B cell (primary cell): Measurements from ENCODE around the gene ESR2. TPM values are rescaled to one million over a fixed set of nuclear protein-coding genes. Genes with fewer than 3 reads are reported as not detected.

ENCODE experiments used
- ATAC-seq: fragments of 200-7000 bp; cut with Tn5 transposase; one replicate; pipeline ENCODE4 v1.10.0; 2021; ENCODE audit warnings: low read depth, mild to moderate bottlenecking, moderate number of reproducible peaks, moderate library complexity
- CTCF ChIA-PET: fragments of 350-600 bp; sonication (Branson Sonifier 250); formaldehyde crosslinking; loops from one replicate; lab custom pipeline; 2021; ENCODE audit warnings: antibody characterized with exemption, inconsistent platforms; lab: Charles Lee
- POLR2A ChIA-PET: fragments of 350-600 bp; sonication (Branson Sonifier 250); formaldehyde crosslinking; loops from one replicate; lab custom pipeline; 2021; ENCODE audit warnings: antibody characterized with exemption; lab: Charles Lee
- DNase-seq: peaks from one replicate; pipeline ENCODE4 v3.0.0; 2013
- H2AFZ ChIP-seq: 2 replicates; pipeline ENCODE4 v1.6.1; 2012; ENCODE audit warnings: mild to moderate bottlenecking, low read depth, low read length; ENCODE audit not compliant: insufficient read depth, poor library complexity, severe bottlenecking
- H3K27ac ChIP-seq, 2 donors: 1 replicate in 1 of 2; 2 replicates in 1 of 2; pipeline ENCODE4 v1.5.1; 2012 to 2013; ENCODE audit warnings: low read length in 2 of 2, mild to moderate bottlenecking in 2 of 2, moderate library complexity in 1 of 2
- H3K27me3 ChIP-seq, 4 experiments: fragments of 200-600 bp in 1 of 4; sonication (generic) in 1 of 4; replicated peaks in 1 of 4; 1 replicate in 2 of 4; 2 replicates in 2 of 4; pipeline versions ENCODE4 v1.6.1 to v1.7.0; 2013 to 2016; ENCODE audit warnings: low read length in 3 of 4, mild to moderate bottlenecking in 2 of 4, mixed read lengths in 1 of 4, moderate library complexity in 1 of 4; ENCODE audit not compliant: insufficient read depth in 4 of 4, control insufficient read depth in 3 of 4; ENCODE audit errors: control extremely low read depth in 1 of 4
- H3K36me3 ChIP-seq, 2 experiments: replicated peaks in 1 of 2; 1 replicate in 1 of 2; 2 replicates in 1 of 2; pipeline versions ENCODE4 v1.6.1 to v1.7.1; 2013; ENCODE audit warnings: low read length in 1 of 2; ENCODE audit not compliant: insufficient read depth in 2 of 2, control insufficient read depth in 1 of 2; ENCODE audit errors: control extremely low read depth in 1 of 2, extremely low read depth in 1 of 2
- H3K4me1 ChIP-seq, 2 donors: fragments of 200-600 bp in 1 of 2; sonication (generic) in 1 of 2; 1 replicate in 1 of 2; 2 replicates in 1 of 2; pipeline versions ENCODE4 v1.5.1 to v1.6.1; 2013 to 2017; ENCODE audit warnings: low read length in 2 of 2; ENCODE audit not compliant: control insufficient read depth in 2 of 2, insufficient read depth in 2 of 2
- H3K4me2 ChIP-seq: replicated peaks from 2 replicates; pipeline ENCODE3; 2012; ENCODE audit warnings: mild to moderate bottlenecking, low read depth, low read length; ENCODE audit not compliant: poor library complexity, severe bottlenecking
- H3K4me3 ChIP-seq, 5 experiments: fragments of 200-600 bp in 1 of 5; sonication (generic) in 1 of 5; 1 replicate in 3 of 5; 2 replicates in 2 of 5; pipeline versions ENCODE4 v1.5.1 to v1.7.0; 2011 to 2016; ENCODE audit warnings: low read length in 4 of 5, mild to moderate bottlenecking in 4 of 5, low read depth in 2 of 5, control low read depth in 1 of 5, moderate library complexity in 1 of 5; ENCODE audit not compliant: insufficient read depth in 1 of 5; ENCODE audit errors: control extremely low read depth in 1 of 5, extremely low read depth in 1 of 5
- H3K79me2 ChIP-seq: fragments of 200-600 bp; sonication (generic); one replicate; pipeline ENCODE4 v1.6.0; 2016; ENCODE audit warnings: low read length; ENCODE audit not compliant: control insufficient read depth, insufficient read depth
- H3K9ac ChIP-seq: fragments of 200-600 bp; sonication (generic); 2 replicates; pipeline ENCODE4 v1.6.1; 2017; ENCODE audit warnings: mild to moderate bottlenecking, low read length, moderate library complexity
- H3K9me3 ChIP-seq, 3 donors: one replicate each; pipeline versions ENCODE4 v1.6.1 to v1.7.1; 2013; ENCODE audit warnings: low read length in 2 of 3; ENCODE audit not compliant: control insufficient read depth in 2 of 3, insufficient read depth in 1 of 3; ENCODE audit errors: control extremely low read depth in 1 of 3
- H4K20me1 ChIP-seq: 2 replicates; pipeline ENCODE4 v1.6.0; 2012; ENCODE audit warnings: mild to moderate bottlenecking, low read length; ENCODE audit not compliant: insufficient read depth, control insufficient read depth, poor library complexity, severe bottlenecking
- H3K27ac Mint-ChIP-seq: one replicate; pipeline ENCODE4 v1.8.0; 2021; ENCODE audit warnings: mixed read lengths
- H3K27me3 Mint-ChIP-seq: one replicate; pipeline ENCODE4 v1.8.0; 2021; ENCODE audit warnings: mixed read lengths
- H3K4me1 Mint-ChIP-seq: one replicate; pipeline ENCODE4 v1.8.0; 2021; ENCODE audit warnings: mixed read lengths
- H3K4me3 Mint-ChIP-seq: one replicate; pipeline ENCODE4 v1.8.0; 2021; ENCODE audit warnings: mixed read lengths
- H3K9me3 Mint-ChIP-seq: one replicate; pipeline ENCODE4 v1.8.0; 2022; ENCODE audit warnings: mixed read lengths; ENCODE audit not compliant: insufficient read depth
- CTCF ChIP-seq: fragments of 200-600 bp; IDR thresholded peaks from one replicate; pipeline ENCODE4 v1.8.0; 2022; ENCODE audit warnings: antibody characterized with exemption, mild to moderate bottlenecking
- EZH2 ChIP-seq: IDR thresholded peaks from 2 replicates; pipeline ENCODE4 v1.6.1; 2012; ENCODE audit warnings: borderline replicate concordance, low read depth, mild to moderate bottlenecking, moderate library complexity, low read length; ENCODE audit not compliant: insufficient read depth, poor library complexity, severe bottlenecking
- WGBS: methylation state at CpG from one replicate; pipeline ENCODE4 v1.1.5; 2013; ENCODE audit warnings: missing lambda C conversion rate; ENCODE audit not compliant: insufficient coverage; 5-methylcytosine and 5-hydroxymethylcytosine counted together
- intact Hi-C: fragments of 100-400 bp; cut with micrococcal nuclease; formaldehyde crosslinking; loops from one replicate; pipeline ENCODE4 v1.10.0; 2022
- polyA plus RNA-seq: library from polyadenylated mRNA; depleted of rRNA; stranded (reverse); fragments of >200 nt; gene quantifications from 2 replicates; pipeline ENCODE4 v1.2.3, GENCODE V29; 2012
- total RNA-seq, 2 donors: library from RNA; stranded (reverse); fragments of 120-200 nt in 1 of 2; gene quantifications; 1 replicate in 1 of 2; 2 replicates in 1 of 2; pipeline versions ENCODE4 v1.2.3 to v1.2.4, GENCODE V29; 2013 to 2022

Gene ESR2
- total and polyA plus RNA-seq, 2 donors (not counting 1 experiment from before 2014, with no cell fraction given) = 5.4 to 87.8 TPM

- CTCF ChIA-PET = interaction anchor here (0.9 to 1.0 kb wide), 2 partner anchors 193 to 195 kb away, joined by 4 to 5 read pairs; no protein-coding TSS in a partner anchor
- Histone ChIP-seq H2AFZ (no peak overlapping the region), H3K4me3 (no peak overlapping the region), H3K27me3 (no peaks in the 10 kb centered on the region), H3K36me3 (peaks cover 0 to 13% of the 10 kb centered on the region in 2 experiments), H3K9ac (no peak overlapping the region), H3K27ac (no peak overlapping the region), H3K9me3 (no peaks in the 10 kb centered on the region), H3K4me2 (no peak overlapping the region), H4K20me1 (no peaks in the 10 kb centered on the region), H3K4me1 (no peaks in the 10 kb centered on the region), H3K79me2 (no peaks in the 10 kb centered on the region)
- POLR2A ChIA-PET = no interaction called here
- TF ChIP-seq EZH2 (no peak), CTCF (no peak)
- ATAC-seq (no peak), DNase-seq (no peak)
- Mint-ChIP-seq H3K4me1 (no peaks in the 10 kb centered on the region), H3K9me3 (no peaks in the 10 kb centered on the region), H3K4me3 (no peak overlapping the region), H3K27ac (no peak overlapping the region), H3K27me3 (no peaks in the 10 kb centered on the region)
- intact Hi-C loops = no loop called here
- no CpG with 5 or more reads among the region's 1 CpG for WGBS
These were observed 184.2 kb downstream of the ESR2 start for GRCh38 chr14:64109819-64110554.

- Mint-ChIP-seq H3K27me3 (no peaks in the 10 kb centered on the region), H3K4me1 (no peaks in the 10 kb centered on the region)
- CTCF ChIA-PET = no interaction called here
These were observed 186.7 kb downstream of the ESR2 start for GRCh38 chr14:64107438-64107837.

More at GRCh38 chr14:64107438-64107837, 186.7 kb downstream of the ESR2 start:
- ATAC-seq (no peak), DNase-seq (no peak)
- H3K4me2 ChIP-seq = no peak overlapping the region
- H3K9ac ChIP-seq = no peak overlapping the region
- no peak overlapping the region for H3K27ac ChIP-seq
- Mint-ChIP-seq H3K9me3 (no peaks in the 10 kb centered on the region), H3K27ac (no peak overlapping the region), H3K4me3 (no peak overlapping the region)
- no peak overlapping the region for H3K4me3 ChIP-seq
- POLR2A ChIA-PET = no interaction called here
- 100% methylated on average over 1 of the region's 2 CpGs for WGBS
- H2AFZ ChIP-seq = no peak overlapping the region
- no peak for TF ChIP-seq CTCF
- TF ChIP-seq EZH2 = no peak
- intact Hi-C loops = no loop called here
- no peaks in the 10 kb centered on the region for H4K20me1 ChIP-seq
- H3K4me1 ChIP-seq = no peaks in the 10 kb centered on the region
- H3K9me3 ChIP-seq = no peaks in the 10 kb centered on the region
- peaks cover 0 to 9% of the 10 kb centered on the region in 2 experiments for H3K36me3 ChIP-seq
- no peaks in the 10 kb centered on the region for H3K27me3 ChIP-seq
- H3K79me2 ChIP-seq = no peaks in the 10 kb centered on the region
